K562 (cell line): ENCODE results near the gene STXBP6. TPM values are rescaled to one million over a fixed set of nuclear protein-coding genes. Genes with fewer than 3 reads are reported as not detected.

ENCODE experiments used
- HNRNPL ChIP-seq: fragments of 200-400 bp; formaldehyde crosslinking; IDR thresholded peaks from 2 replicates; pipeline ENCODE4 v1.6.1; 2017; ENCODE audit warnings: low read depth, mild to moderate bottlenecking, low read length
- MED1 ChIP-seq: sonication (generic); formaldehyde crosslinking; IDR thresholded peaks from 2 replicates; pipeline ENCODE4 v1.8.1; 2023; ENCODE audit warnings: missing genetic modification reagents, borderline replicate concordance
- MXI1 ChIP-seq: IDR thresholded peaks from 2 replicates; pipeline ENCODE4 v1.6.1; 2011; ENCODE audit warnings: low read depth, mild to moderate bottlenecking, improper control_type of control experiment, low read length
- PKNOX1 ChIP-seq: fragments of 450-650 bp; IDR thresholded peaks from 2 replicates; pipeline ENCODE4 v1.6.1; 2016
- SRSF7 ChIP-seq: fragments of 200-400 bp; formaldehyde crosslinking; optimal IDR thresholded peaks from 2 replicates; pipeline ENCODE3; 2017; ENCODE audit warnings: mild to moderate bottlenecking, low read depth, low read length
- ZNF174 ChIP-seq: fragments of 250-450 bp; sonication (Bioruptor Pico); IDR thresholded peaks from 2 replicates; pipeline ENCODE4 v1.4.0; 2020; ENCODE audit warnings: mild to moderate bottlenecking
- ZNF24 ChIP-seq: fragments of 450-650 bp; IDR thresholded peaks from 2 replicates; pipeline ENCODE4 v1.6.1; 2016
- ZNF57 ChIP-seq: fragments of 450-650 bp; formaldehyde crosslinking; IDR thresholded peaks from 2 replicates; pipeline ENCODE4 v1.4.0; 2020; ENCODE audit warnings: mild to moderate bottlenecking, moderate library complexity
- polyA plus RNA-seq, 8 experiments: library from polyadenylated mRNA; depleted of rRNA in 4 of 8; stranded (reverse) in 5 of 8; unstranded in 3 of 8; fragments of >200 nt; fragmentation: Nextera tagmentation in 2 of 8; fragmentation: Illumina TruSeq in 1 of 8; extraction: Ambion mirVana in 2 of 8; extraction: Trizol in 1 of 8; gene quantifications; 2 replicates each; pipeline versions ENCODE4 v1.2.1 to v1.2.3, GENCODE V29; 2011 to 2014; ENCODE audit warnings: inconsistent platforms in 1 of 8, missing spikeins in 1 of 8
- total RNA-seq, 7 experiments: library from RNA; depleted of rRNA in 6 of 7; stranded (reverse); fragments of >200 nt in 6 of 7; fragmentation: Illumina TruSeq in 2 of 7; extraction: Trizol in 2 of 7; gene quantifications; 2 replicates each; pipeline versions ENCODE4 v1.2.1 to v1.2.3, GENCODE V29; 2011 to 2021; ENCODE audit warnings: low replicate concordance in 1 of 7
- TF ChIP-seq, protein P1 (sequence below), 2 experiments: fragments of 450-650 bp in 1 of 2; sonication (generic) in 1 of 2; formaldehyde crosslinking in 1 of 2; IDR thresholded peaks; 2 replicates each; pipeline versions ENCODE4 v1.7.1 to v1.9.0; 2016 to 2022; ENCODE audit warnings: inconsistent platforms in 1 of 2, mild to moderate bottlenecking in 1 of 2, missing genetic modification reagents in 1 of 2
- TF ChIP-seq, protein P2 (sequence below): fragments of 250-450 bp; sonication (Bioruptor Pico); IDR thresholded peaks from 2 replicates; pipeline ENCODE4 v1.8.0; 2021; ENCODE audit warnings: mild to moderate bottlenecking, moderate library complexity

STXBP6 gene
- total and polyA plus RNA-seq, 9 of the 15 experiments (the other 6 are each of a cell fraction or from before 2014, with no cell fraction given) = 0.27 to 0.89 (median 0.59) TPM

GRCh38 chr14:24833385-24833784 is 216.6 kb downstream of the STXBP6 start (continued):
- TF ChIP-seq, protein P1, sequence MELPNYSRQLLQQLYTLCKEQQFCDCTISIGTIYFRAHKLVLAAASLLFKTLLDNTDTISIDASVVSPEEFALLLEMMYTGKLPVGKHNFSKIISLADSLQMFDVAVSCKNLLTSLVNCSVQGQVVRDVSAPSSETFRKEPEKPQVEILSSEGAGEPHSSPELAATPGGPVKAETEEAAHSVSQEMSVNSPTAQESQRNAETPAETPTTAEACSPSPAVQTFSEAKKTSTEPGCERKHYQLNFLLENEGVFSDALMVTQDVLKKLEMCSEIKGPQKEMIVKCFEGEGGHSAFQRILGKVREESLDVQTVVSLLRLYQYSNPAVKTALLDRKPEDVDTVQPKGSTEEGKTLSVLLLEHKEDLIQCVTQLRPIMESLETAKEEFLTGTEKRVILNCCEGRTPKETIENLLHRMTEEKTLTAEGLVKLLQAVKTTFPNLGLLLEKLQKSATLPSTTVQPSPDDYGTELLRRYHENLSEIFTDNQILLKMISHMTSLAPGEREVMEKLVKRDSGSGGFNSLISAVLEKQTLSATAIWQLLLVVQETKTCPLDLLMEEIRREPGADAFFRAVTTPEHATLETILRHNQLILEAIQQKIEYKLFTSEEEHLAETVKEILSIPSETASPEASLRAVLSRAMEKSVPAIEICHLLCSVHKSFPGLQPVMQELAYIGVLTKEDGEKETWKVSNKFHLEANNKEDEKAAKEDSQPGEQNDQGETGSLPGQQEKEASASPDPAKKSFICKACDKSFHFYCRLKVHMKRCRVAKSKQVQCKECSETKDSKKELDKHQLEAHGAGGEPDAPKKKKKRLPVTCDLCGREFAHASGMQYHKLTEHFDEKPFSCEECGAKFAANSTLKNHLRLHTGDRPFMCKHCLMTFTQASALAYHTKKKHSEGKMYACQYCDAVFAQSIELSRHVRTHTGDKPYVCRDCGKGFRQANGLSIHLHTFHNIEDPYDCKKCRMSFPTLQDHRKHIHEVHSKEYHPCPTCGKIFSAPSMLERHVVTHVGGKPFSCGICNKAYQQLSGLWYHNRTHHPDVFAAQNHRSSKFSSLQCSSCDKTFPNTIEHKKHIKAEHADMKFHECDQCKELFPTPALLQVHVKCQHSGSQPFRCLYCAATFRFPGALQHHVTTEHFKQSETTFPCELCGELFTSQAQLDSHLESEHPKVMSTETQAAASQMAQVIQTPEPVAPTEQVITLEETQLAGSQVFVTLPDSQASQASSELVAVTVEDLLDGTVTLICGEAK (IDR thresholded peaks at IDR 0.05) = no peak
- TF ChIP-seq, protein P1 (CRISPR knock-in tag; IDR thresholded peaks at IDR 0.05) = no peak
- TF ChIP-seq ZNF24 = no peak
- no peak for TF ChIP-seq MED1 (CRISPR knock-in tag)
- TF ChIP-seq ZNF57 (CRISPR knock-in tag) = no peak
- TF ChIP-seq, protein P2, sequence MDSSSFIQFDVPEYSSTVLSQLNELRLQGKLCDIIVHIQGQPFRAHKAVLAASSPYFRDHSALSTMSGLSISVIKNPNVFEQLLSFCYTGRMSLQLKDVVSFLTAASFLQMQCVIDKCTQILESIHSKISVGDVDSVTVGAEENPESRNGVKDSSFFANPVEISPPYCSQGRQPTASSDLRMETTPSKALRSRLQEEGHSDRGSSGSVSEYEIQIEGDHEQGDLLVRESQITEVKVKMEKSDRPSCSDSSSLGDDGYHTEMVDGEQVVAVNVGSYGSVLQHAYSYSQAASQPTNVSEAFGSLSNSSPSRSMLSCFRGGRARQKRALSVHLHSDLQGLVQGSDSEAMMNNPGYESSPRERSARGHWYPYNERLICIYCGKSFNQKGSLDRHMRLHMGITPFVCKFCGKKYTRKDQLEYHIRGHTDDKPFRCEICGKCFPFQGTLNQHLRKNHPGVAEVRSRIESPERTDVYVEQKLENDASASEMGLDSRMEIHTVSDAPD (CRISPR knock-in tag) = no peak
- no peak for TF ChIP-seq PKNOX1
- TF ChIP-seq HNRNPL = no peak
- TF ChIP-seq MXI1 = no peak
- no peak for TF ChIP-seq ZNF174 (CRISPR knock-in tag)
- no peak for TF ChIP-seq SRSF7
